Breast epithelium (tissue), 3 donors: Measurements from ENCODE around the gene ZBTB45.

Experiments used
- CTCF ChIP-seq, 3 donors: fragments of 450-650 bp; IDR thresholded peaks; one replicate each; pipeline ENCODE4 v1.5.1; 2016 to 2017; ENCODE audit warnings: antibody characterized with exemption in 3 of 3, mild to moderate bottlenecking in 3 of 3, moderate library complexity in 3 of 3
- POLR2A ChIP-seq: fragments of 450-650 bp; IDR thresholded peaks from one replicate; pipeline ENCODE4 v1.6.1; 2016; ENCODE audit warnings: antibody characterized with exemption, mild to moderate bottlenecking, moderate library complexity

GRCh38 chr19:58550362-58551122, 30.9 kb upstream of the ZBTB45 start:
- TF ChIP-seq CTCF (IDR thresholded peaks at IDR 0.05), result no peak
- no peak for TF ChIP-seq POLR2A
